ENCODE results near the gene CCDC150. TPM values are rescaled to one million over a fixed set of nuclear protein-coding genes. Genes with fewer than 3 reads are reported as not detected.

The CCDC150 gene
- total and polyA plus RNA-seq, 9 of the 15 experiments (the other 6 are each of a cell fraction or from before 2014, with no cell fraction given) = 4.4 to 23.1 (median 11.3) TPM

GRCh38 chr2:196685792-196686191 is 46.3 kb downstream of the CCDC150 start:
- no peaks in the 10 kb centered on the region for H3K36me3 ChIP-seq (ENCODE audit: control insufficient read depth, insufficient read depth, low read length)
- H3K27ac ChIP-seq (ENCODE audit: extremely low read depth, low read depth, low read length) = no peak overlapping the region
- ATAC-seq (no peak), FAIRE-seq (no peak), DNase-seq (ENCODE audit: extremely low read depth in 1 of 4, low spot score in 3 of 4) (no peak)
- in situ Hi-C loops (cut with MboI) = no loop called here
- H2AFZ ChIP-seq (ENCODE audit: low read depth, low read length) = no peak overlapping the region
- no peaks in the 10 kb centered on the region for H4K20me1 ChIP-seq (replicated peaks; ENCODE audit: control insufficient read depth, insufficient read depth, low read length)
- no peak for TF ChIP-seq ETS2 (tag; IDR thresholded peaks at IDR 0.05; ENCODE audit: borderline replicate concordance, poor library complexity, severe bottlenecking)
- no peak for TF ChIP-seq NUFIP1 (IDR thresholded peaks at IDR 0.05; ENCODE audit: partially characterized antibody)
- TF ChIP-seq MCM3 (IDR thresholded peaks at IDR 0.05) = no peak
- TF ChIP-seq, protein P1, sequence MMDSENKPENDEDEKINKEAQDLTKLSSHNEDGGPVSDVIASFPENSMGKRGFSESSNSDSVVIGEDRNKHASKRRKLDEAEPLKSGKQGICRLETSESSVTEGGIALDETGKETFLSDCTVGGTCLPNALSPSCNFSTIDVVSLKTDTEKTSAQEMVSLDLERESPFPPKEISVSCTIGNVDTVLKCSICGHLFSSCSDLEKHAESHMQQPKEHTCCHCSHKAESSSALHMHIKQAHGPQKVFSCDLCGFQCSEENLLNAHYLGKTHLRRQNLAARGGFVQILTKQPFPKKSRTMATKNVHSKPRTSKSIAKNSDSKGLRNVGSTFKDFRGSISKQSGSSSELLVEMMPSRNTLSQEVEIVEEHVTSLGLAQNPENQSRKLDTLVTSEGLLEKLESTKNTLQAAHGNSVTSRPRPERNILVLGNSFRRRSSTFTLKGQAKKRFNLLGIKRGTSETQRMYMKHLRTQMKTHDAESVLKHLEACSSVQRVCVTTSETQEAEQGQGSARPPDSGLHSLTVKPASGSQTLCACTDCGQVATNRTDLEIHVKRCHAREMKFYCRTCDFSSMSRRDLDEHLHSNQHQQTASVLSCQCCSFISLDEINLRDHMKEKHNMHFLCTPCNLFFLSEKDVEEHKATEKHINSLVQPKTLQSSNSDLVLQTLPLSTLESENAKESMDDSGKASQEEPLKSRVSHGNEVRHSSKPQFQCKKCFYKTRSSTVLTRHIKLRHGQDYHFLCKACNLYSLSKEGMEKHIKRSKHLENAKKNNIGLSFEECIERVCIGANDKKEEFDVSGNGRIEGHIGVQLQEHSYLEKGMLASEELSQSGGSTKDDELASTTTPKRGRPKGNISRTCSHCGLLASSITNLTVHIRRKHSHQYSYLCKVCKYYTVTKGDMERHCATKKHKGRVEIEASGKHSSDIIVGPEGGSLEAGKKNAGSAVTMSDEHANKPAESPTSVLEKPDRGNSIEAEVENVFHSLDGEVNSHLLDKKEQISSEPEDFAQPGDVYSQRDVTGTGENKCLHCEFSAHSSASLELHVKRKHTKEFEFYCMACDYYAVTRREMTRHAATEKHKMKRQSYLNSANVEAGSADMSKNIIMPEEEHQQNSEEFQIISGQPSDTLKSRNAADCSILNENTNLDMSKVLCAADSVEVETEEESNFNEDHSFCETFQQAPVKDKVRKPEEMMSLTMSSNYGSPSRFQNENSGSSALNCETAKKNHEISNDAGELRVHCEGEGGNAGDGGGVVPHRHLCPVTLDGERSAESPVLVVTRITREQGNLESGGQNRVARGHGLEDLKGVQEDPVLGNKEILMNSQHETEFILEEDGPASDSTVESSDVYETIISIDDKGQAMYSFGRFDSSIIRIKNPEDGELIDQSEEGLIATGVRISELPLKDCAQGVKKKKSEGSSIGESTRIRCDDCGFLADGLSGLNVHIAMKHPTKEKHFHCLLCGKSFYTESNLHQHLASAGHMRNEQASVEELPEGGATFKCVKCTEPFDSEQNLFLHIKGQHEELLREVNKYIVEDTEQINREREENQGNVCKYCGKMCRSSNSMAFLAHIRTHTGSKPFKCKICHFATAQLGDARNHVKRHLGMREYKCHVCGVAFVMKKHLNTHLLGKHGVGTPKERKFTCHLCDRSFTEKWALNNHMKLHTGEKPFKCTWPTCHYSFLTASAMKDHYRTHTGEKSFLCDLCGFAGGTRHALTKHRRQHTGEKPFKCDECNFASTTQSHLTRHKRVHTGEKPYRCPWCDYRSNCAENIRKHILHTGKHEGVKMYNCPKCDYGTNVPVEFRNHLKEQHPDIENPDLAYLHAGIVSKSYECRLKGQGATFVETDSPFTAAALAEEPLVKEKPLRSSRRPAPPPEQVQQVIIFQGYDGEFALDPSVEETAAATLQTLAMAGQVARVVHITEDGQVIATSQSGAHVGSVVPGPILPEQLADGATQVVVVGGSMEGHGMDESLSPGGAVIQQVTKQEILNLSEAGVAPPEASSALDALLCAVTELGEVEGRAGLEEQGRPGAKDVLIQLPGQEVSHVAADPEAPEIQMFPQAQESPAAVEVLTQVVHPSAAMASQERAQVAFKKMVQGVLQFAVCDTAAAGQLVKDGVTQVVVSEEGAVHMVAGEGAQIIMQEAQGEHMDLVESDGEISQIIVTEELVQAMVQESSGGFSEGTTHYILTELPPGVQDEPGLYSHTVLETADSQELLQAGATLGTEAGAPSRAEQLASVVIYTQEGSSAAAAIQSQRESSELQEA (IDR thresholded peaks at IDR 0.05; ENCODE audit: low read depth) = no peak
- no peak for TF ChIP-seq TAF15 (IDR thresholded peaks at IDR 0.05; ENCODE audit: low read depth, low read length)
- TF ChIP-seq LEF1 (IDR thresholded peaks at IDR 0.05) = no peak
- H3K9me1 ChIP-seq (ENCODE audit: control insufficient read depth, insufficient read depth, low read length) = no peaks in the 10 kb centered on the region
- no peaks in the 10 kb centered on the region for H3K79me2 ChIP-seq (ENCODE audit: control insufficient read depth, insufficient read depth, low read length)
- no peaks in the 10 kb centered on the region for H3K9me3 ChIP-seq (replicated peaks; ENCODE audit: control insufficient read depth, insufficient read depth, low read depth, low read length)
- 89% methylated on average over 6 of the region's 7 CpGs for WGBS (ENCODE audit: insufficient coverage, low coverage, missing lambda C conversion rate)
- no peak overlapping the region for H3K4me3 ChIP-seq
- H3K27me3 ChIP-seq (ENCODE audit: control insufficient read depth in 2 of 2, insufficient read depth in 2 of 2, low read length in 2 of 2) = no peaks in the 10 kb centered on the region
- POLR2A ChIA-PET = no interaction called here
- no TSS peak for BruUV-seq (replicated peaks)
- intact Hi-C loops (cut with micrococcal nuclease) = no loop called here
- no peak overlapping the region for H3K4me2 ChIP-seq (ENCODE audit: insufficient read depth, low read length)
- no peak overlapping the region for H3K9ac ChIP-seq (ENCODE audit: insufficient read depth in 1 of 2, low read depth in 2 of 2, low read length in 2 of 2)
- CTCF ChIA-PET (ENCODE audit: low intra/inter-chr PET ratio) = no interaction called here
- no peaks in the 10 kb centered on the region for H3K4me1 ChIP-seq (replicated peaks in 1 of 2; ENCODE audit: control insufficient read depth in 2 of 2, insufficient read depth in 2 of 2, low read length in 2 of 2)

Data from K562 (cell line).